ENCODE results near the gene COL24A1. TPM values are rescaled to one million over a fixed set of nuclear protein-coding genes. Genes with fewer than 3 reads are reported as not detected.

COL24A1 gene
- total RNA-seq, 4 donors from 2014 or later: 0.32 to 1.8 (median 0.72) TPM

DNA sequence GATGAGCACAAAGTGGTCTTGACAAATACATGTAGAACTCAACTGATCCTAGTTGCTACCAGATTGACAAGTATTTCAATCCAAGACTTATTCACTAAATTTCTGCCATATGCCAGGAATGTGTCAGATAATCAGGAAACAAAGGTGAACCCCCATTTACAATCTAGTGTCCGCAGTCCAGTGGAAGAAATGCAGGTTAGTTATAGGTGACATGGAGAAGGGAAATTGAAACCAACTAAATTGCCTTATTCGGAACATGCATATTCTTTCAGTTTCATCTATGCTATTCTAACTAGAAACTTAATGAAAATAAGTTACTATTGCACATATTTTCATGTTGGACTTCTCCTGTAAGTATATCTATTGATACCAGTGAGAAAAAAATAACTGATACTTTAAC, 209.4 kb downstream of the COL24A1 start:
- H3K4me1 ChIP-seq: no peaks in the 10 kb centered on the region
- TF ChIP-seq, protein P1, sequence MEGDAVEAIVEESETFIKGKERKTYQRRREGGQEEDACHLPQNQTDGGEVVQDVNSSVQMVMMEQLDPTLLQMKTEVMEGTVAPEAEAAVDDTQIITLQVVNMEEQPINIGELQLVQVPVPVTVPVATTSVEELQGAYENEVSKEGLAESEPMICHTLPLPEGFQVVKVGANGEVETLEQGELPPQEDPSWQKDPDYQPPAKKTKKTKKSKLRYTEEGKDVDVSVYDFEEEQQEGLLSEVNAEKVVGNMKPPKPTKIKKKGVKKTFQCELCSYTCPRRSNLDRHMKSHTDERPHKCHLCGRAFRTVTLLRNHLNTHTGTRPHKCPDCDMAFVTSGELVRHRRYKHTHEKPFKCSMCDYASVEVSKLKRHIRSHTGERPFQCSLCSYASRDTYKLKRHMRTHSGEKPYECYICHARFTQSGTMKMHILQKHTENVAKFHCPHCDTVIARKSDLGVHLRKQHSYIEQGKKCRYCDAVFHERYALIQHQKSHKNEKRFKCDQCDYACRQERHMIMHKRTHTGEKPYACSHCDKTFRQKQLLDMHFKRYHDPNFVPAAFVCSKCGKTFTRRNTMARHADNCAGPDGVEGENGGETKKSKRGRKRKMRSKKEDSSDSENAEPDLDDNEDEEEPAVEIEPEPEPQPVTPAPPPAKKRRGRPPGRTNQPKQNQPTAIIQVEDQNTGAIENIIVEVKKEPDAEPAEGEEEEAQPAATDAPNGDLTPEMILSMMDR (IDR thresholded peaks at IDR 0.05): no peak
- TF ChIP-seq POLR2A (IDR thresholded peaks at IDR 0.05): no peak
- TF ChIP-seq EP300 (IDR thresholded peaks at IDR 0.05): no peak
- TF ChIP-seq POLR2AphosphoS5 (IDR thresholded peaks at IDR 0.05): no peak
- no peaks in the 10 kb centered on the region for H3K36me3 ChIP-seq
- H3K27me3 ChIP-seq: no peaks in the 10 kb centered on the region
- 93% methylated on average over 2 of the region's 2 CpGs for WGBS
- DNase-seq (ENCODE audit: low spot score in 2 of 2): no peak
- H3K27ac ChIP-seq: no peak overlapping the region
- no peak overlapping the region for H3K4me3 ChIP-seq
- H3K9me3 ChIP-seq: no peaks in the 10 kb centered on the region

DNA sequence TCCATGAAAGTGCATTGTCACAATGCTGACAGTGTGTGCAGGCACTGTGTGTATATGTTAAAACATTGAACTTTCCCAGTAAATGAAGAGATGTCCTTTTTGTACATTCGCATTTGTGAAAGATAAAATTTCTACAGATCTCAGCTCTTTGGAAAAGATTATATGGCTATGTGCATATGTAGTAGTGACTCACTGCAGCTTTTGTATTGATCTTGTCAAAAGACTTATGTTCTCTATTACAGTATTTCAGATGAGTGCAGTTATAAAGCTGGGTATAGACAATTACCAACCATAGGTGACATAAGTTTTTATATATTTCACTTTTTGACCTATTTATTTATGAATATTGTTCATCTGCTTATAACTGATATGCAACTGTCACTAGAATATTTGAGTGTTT, 212.6 kb downstream of the COL24A1 start:
- no peak overlapping the region for H3K27ac ChIP-seq
- H3K4me1 ChIP-seq: no peaks in the 10 kb centered on the region
- no peaks in the 10 kb centered on the region for H3K9me3 ChIP-seq
- TF ChIP-seq EP300 (IDR thresholded peaks at IDR 0.05) (no peak), POLR2A (IDR thresholded peaks at IDR 0.05) (no peak), POLR2AphosphoS5 (IDR thresholded peaks at IDR 0.05) (no peak)
- TF ChIP-seq, protein P1 (IDR thresholded peaks at IDR 0.05): no peak
- no peak overlapping the region for H3K4me3 ChIP-seq
- no peaks in the 10 kb centered on the region for H3K36me3 ChIP-seq
- DNase-seq (ENCODE audit: low spot score in 2 of 2): no peak
- no peaks in the 10 kb centered on the region for H3K27me3 ChIP-seq
- WGBS: 75% methylated on average over 1 of the region's 1 CpG

- no peak for DNase-seq (ENCODE audit: low spot score in 2 of 2)
- no peaks in the 10 kb centered on the region for H3K36me3 ChIP-seq
- no peak overlapping the region for H3K4me3 ChIP-seq
- WGBS: 79% methylated on average over 4 of the region's 4 CpGs
- no peak overlapping the region for H3K27ac ChIP-seq
- TF ChIP-seq POLR2AphosphoS5 (IDR thresholded peaks at IDR 0.05) (no peak), POLR2A (IDR thresholded peaks at IDR 0.05) (no peak), EP300 (IDR thresholded peaks at IDR 0.05) (no peak)
- TF ChIP-seq, protein P1 (IDR thresholded peaks at IDR 0.05): no peak
- H3K27me3 ChIP-seq: no peaks in the 10 kb centered on the region
- H3K9me3 ChIP-seq: no peaks in the 10 kb centered on the region
- H3K4me1 ChIP-seq: no peaks in the 10 kb centered on the region
Observed at GRCh38 chr1:85943526-85943925, 213.0 kb downstream of the COL24A1 start.

GRCh38 chr1:85940656-85941306, 215.8 kb downstream of the COL24A1 start:
- 8% methylated on average over 2 of the region's 2 CpGs for WGBS

DNA sequence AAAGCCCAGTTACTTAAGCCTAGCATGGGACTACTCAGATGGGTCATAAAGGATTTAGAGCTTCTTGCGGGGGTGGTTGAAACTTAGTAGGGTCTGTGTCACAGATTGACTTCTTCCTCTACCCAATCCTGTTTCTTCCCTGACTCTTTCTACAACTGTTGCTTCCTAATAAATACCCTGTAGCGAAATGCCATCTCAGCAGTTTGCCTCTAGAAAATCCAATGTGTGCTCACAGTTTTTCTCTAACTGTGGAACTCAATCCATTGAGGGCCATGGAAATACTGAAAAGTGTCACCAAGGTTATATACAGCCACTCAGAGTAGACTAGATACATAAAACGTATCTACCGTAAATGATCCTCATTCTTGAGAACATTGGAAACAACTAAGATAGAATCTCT, 217.7 kb downstream of the COL24A1 start:
- no peaks in the 10 kb centered on the region for H3K27me3 ChIP-seq
- DNase-seq (ENCODE audit: low spot score in 2 of 2): no peak
- no peaks in the 10 kb centered on the region for H3K4me1 ChIP-seq
- TF ChIP-seq POLR2AphosphoS5 (IDR thresholded peaks at IDR 0.05) (no peak), POLR2A (IDR thresholded peaks at IDR 0.05) (no peak), EP300 (IDR thresholded peaks at IDR 0.05) (no peak)
- TF ChIP-seq, protein P1 (IDR thresholded peaks at IDR 0.05): no peak
- no peak overlapping the region for H3K4me3 ChIP-seq
- H3K9me3 ChIP-seq: no peaks in the 10 kb centered on the region
- 85% methylated on average over 3 of the region's 4 CpGs for WGBS
- no peak overlapping the region for H3K27ac ChIP-seq
- no peaks in the 10 kb centered on the region for H3K36me3 ChIP-seq

More at GRCh38 chr1:85940656-85941306, 215.8 kb downstream of the COL24A1 start:
- H3K27ac ChIP-seq: no peak overlapping the region
- H3K4me1 ChIP-seq: no peaks in the 10 kb centered on the region
- DNase-seq (ENCODE audit: low spot score in 2 of 2): no peak
- H3K9me3 ChIP-seq: no peaks in the 10 kb centered on the region
- TF ChIP-seq POLR2AphosphoS5 (IDR thresholded peaks at IDR 0.05) (no peak), EP300 (IDR thresholded peaks at IDR 0.05) (no peak), POLR2A (IDR thresholded peaks at IDR 0.05) (no peak)
- TF ChIP-seq, protein P1 (IDR thresholded peaks at IDR 0.05): no peak
- no peaks in the 10 kb centered on the region for H3K27me3 ChIP-seq
- H3K4me3 ChIP-seq: no peak overlapping the region
- no peaks in the 10 kb centered on the region for H3K36me3 ChIP-seq
